GM19395 (cell line): ENCODE measurements around the gene SBDS.
"Not testable (repeated sequence)": the region's sequence is repeated elsewhere in the genome, so short reads cannot be mapped to it uniquely, and the experiment has no call there.

ENCODE experiments used
- ATAC-seq: cut with Tn5 transposase; IDR thresholded peaks from one replicate; pipeline ENCODE4 v1.9.1; 2021; ENCODE audit warnings: mild to moderate bottlenecking, moderate library complexity; ENCODE audit not compliant: unreplicated experiment

Gene SBDS

DNA sequence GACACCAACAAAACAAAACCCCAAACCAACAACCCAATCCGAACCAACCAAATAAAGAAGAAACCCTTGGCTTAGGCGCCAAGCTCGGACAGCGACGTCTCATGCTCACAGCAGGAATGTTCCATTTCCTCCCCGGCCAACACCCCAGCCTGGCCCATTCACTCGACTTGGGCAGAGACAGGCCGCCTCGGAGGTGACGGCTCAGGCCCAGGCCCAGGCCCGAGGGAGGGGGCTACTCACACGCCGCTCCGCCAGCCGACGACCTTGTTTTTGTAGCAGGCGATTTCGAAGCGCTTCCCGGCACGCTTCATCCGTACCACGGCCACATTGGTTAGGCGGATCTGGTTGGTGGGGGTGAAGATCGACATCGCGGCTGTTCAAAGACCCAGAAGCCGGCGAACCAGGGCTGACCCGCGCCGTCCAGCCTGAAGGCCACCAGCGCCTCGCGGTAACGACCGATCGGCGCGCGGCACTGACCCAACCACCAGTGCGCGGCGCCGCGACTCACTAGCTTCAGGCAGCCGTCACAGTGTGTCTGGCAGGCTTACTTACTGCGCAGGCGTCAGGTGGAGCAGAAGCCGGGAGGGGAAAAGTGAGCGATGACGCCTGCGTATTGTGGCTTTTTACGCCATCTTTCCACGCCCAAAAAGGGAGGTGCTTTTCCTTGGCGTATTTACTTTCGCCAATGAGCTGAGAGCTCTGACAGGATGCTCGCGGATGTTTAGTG is at the start of gene SBDS:
TSS of gene SBDS (minus strand) at position 537 of the 727 bp plus-strand sequence. CDS start at position 368, 169 bp downstream.
- ATAC-seq = peak; percentile 64

DNA sequence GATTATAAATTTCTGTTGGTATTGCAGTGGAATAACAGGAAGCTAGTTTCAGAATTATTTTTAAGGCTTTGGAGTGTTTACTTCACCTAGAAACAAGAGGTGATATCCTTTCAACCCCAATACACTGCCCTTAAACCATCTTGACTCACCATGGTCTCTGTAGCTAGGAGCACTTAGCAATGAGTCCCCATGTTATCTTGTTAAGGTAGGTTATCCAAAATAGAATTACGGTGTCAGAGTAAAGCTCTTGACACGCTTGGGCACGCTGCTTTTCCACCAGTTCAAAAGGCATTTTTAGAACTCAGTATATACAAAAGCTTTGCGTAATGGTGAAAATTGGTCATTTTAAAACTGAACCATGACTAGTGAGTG is 48.2 kb upstream of the SBDS start:
- ATAC-seq = not testable (repeated sequence)

DNA sequence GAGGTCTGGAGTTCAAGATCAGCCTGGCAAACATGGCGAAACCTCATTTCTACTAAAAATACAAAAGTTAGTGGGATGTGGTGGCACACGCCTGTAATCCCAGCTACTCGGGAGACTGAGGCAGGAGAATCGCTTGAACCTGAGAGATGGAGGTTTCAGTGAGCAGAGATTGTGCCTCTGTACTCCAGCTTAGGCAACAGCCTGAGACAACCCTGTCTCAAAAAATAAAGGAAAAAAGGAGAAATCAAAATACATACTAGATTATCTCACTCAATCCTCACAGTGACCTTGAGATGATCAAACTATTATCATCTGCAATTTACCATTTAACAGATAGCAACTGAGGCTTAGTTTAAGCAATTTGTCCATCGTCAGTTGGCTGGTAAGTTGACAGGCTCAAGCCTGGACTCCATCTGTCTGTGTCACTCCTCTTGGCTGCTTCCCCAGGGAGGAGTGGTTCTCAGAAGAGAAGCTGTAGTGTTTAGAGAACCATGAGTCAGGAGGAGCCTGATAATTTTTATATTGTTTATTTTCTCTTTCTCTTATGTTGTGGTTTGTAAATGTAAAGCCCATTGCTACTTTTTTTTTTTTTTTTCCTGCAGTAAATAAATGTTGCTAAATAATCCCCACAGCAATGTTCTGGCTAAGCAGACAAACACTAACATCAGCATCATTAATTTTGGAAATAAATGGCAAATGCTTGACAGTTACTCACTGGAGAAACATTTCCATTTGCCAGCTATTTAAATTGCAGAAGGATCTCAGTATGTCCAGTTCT is 47.6 kb upstream of the SBDS start:
- not testable (repeated sequence) for ATAC-seq

DNA sequence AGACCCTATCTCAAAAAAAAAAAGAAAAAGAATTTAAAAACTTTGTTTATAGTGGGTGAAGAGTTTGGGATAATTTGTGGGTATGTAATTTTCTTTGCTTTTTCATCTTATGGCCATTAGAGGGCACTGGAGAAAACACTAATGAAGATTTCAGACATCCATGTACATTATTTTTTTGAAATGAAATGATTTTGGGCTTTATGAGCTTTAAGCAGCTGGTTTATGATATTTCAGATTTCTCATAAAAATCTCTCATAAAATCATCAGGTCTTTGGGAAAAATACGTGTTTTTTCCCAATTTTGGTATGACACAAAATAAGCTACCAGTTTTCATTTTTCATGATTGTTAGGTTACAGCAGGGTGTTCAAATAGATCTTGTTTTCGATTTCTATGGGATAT is 45.4 kb upstream of the SBDS start:
- ATAC-seq = not testable (repeated sequence)

DNA sequence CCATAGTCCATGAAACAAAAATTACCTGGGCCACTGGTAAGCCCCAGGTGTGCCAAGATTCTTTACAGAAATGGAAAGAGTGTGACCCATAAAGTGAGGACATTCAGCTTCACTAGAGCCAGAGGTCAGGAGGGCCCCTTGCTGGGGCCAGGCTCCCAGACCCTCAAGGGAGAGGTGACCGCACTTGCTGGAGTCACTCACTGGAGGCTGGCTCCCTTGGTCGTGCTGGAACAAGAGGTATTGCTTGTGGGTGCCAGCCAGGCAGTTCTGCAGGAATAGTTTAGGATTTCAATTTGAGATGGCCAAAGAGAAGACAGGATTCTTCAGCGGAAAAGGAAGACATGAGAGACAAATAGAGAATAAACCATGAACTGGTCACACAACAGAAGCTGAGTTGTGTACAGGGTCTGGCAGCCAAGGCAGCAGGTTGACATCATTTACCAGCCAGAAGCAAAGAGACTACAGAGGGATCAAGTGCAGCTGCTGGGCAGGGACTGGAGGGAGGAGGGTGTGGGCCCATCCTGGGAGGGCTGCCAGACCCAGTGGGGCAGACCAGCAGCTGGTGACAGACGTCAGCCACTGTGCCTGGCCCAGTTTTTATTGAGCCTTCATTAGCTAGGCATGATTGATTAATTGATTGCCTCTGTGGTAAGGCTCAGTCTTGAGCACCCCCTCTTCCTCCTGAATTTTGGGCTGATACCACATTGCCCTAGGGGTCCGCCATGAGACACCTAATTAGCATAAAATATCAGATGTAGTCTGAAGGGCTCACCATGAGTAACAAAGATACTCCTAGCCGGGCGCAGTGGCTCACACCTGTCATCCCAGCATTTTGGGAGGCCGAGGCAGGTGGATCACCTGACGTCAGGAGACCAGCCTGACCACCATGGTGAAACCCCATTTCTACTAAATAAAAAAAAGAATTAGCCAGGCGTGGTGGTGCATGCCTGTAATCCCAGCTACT is 41.3 kb upstream of the SBDS start:
- not testable (repeated sequence) for ATAC-seq

DNA sequence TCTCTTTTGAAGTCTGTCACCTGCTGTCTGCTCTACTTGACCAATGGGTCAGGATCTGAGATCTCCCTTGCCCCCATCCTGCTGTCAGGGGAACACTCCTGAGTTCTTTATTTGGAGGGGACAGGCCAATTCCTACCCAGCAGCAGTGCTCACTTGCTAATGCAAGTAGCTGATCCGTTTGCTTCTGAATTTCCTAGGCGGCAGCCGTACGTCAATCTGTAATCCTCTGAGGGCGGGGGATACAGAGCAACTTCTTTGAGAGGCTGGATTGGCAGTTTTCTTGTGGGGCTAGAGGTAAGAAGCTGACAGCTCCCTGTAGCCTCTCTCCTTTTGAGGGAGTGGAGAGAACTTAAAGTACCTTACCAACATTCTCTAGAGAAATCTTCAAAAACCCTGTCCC is 37.9 kb upstream of the SBDS start:
- ATAC-seq = no peak

DNA sequence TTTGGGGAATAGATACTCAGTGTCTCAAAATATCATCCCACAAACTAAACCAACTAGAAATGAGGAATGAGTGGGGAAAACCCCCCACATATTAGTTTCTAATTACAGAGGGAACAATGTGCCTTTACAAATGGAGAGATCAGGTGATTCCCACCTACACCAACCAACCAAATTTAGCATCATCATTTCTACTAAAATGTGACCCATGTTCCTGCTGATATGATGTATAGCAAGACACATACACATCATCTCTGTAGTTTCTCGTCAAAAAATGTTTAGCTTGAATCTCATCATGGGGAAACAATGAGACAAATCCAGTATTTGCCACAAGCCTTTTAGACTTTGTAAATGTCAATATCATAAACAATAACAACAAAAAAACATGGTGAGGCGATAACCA is 36.3 kb upstream of the SBDS start:
- not testable (repeated sequence) for ATAC-seq

DNA sequence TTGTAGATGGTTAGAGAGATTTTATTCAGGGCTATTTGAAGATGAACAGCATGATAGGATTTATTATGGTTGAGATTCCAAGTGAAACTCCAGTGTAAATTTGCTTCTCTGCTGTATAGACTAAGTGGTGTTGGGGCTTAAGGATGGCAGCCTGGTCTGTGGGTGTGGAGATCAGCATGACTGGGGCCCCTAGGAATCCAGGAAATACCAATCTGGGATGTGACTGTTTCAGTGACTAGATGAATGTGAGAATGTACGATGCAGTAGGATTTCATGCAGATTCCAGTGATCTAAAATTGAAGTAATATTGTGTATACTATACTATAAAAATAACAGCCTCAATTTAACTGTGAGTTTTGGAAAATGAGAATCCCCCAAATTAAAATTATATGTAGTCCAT is 30.1 kb upstream of the SBDS start:
- not testable (repeated sequence) for ATAC-seq

DNA sequence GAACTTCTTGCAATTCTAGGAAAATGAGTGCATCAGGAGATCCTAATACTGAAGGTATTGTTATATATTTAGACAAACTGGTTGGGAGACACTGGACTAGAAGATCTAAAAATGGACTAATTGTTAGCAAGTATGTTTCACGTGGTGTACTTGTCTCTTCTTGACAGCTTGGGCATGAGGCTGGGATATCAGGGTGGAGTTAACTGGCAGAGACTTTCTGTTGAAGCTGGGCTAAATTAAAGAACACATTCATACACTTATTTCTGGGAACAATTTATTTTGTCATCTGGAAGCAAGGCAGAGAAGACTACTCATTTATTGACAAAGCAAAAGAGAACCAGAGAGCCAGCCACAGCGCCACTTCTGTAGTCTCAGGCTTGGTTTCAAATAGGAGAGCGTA is 27.1 kb upstream of the SBDS start:
- ATAC-seq = no peak

DNA sequence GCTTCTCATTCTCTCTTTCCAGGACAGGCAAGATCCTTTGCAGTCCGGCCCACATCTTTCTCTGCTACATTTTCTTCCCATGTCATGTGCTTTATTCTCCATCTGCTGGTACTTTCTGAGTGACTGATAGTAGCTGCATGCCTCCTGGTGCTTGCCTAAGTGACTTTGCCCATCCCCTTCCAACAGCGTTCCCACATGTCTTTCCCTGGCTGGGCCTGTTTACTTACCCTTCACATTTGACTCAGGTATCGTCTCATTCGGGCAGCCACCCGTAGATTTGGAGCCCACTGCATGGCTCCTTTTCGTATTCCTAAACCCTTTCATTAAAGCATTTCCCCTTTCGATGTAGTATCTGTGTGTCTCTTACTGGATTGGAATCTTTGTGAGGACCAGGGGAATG is 25.9 kb upstream of the SBDS start:
- no peak for ATAC-seq

DNA sequence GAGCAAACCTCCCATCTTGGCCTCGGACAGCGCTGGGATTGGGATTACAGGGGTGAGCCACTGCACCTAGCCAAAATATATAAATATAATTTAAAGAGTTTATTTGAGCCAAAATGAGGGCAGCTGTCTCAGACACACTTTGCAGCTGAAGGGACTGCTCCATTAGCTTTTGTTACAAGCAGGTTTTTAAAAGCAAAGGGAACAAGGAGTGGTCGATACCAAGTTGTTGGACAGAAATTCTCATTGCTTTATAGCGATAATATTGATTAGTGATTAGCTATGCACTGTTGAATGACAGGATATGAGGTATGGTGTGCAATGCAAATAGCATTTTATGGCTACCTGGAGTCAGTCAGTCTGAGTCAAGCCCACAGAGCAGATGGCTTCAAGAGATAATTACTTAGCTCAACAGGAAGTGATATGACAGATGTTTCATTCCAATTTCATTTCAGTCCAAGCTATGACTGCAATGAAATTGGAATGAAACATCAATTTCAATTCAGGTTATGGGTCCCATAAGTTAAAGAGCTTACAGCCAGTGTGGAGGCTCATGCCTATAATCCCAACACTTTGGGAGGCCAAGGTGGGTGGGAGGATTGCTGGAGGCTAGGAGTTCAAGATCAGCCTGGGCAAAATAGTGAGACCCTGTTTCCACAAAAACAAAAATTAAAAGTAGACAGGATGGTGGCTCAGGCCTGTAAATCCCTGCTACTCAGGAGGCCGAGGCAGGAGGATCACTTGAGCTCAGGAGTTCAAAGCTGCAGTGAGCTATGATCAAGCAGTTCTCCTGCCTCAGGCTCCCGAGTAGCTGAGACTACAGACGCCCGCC is 24.4 kb upstream of the SBDS start:
- no peak for ATAC-seq

DNA sequence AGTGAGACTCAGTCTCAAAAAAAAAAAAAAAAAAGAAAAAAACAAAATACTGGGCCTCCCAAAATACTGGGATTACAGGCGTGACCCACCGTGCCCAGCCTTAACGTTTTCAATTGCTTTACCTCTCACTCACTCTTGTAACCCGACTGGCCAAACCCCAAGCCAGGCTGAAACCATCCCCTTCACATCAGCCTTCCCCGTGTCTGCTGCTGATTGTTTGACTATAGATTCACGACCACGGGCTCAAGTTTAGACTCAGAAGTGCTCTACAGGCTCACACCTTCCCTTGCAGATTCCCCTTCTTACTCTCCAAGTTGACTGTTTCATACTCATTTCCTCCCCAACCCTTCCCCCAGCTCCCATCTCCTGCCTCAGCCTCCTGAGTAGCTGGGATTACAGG is 23.6 kb upstream of the SBDS start:
- no peak for ATAC-seq

DNA sequence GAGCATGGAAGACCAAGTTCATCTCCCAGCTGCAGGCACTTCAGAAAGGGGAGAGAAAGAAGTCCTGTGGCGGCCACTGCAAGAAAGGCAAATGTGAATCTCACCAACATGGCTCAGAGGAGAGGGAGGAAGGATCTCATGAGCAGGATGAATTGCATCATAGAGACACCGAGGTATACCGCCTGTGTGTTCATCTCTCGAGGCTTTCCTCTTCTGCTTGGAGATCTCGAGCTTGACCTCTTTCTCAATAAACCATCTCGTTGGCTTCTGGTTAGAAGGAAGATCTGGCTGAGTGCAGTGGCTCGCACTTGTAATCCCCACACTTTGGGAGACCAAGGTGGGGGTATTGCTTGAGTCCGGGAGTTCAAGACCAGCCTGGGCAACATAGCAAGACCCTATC is 22.6 kb upstream of the SBDS start:
- ATAC-seq = not testable (repeated sequence)

DNA sequence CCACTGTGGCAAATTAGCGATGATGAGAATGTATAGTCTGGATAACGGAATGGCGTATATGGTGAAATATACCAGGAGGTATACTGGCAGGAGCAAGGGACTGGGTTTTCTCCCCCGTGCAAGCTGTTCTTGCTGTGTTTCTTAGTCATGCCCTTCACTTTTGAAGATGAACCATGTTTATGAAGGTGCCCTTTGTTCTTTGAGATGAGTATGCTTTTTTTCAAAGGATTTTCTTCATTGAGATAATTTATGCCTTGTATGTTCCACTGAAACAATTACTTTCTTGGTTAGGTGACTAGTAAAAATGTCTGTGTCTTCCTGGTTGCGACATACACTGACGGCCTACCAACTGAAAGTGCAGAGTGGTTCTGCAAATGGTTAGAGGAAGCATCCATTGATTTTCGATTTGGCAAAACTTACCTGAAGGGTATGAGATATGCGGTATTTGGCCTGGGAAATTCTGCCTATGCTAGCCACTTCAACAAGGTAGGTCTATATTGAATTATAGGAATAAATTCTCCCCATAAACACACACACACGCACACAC is 18.8 kb upstream of the SBDS start:
- not testable (repeated sequence) for ATAC-seq

DNA sequence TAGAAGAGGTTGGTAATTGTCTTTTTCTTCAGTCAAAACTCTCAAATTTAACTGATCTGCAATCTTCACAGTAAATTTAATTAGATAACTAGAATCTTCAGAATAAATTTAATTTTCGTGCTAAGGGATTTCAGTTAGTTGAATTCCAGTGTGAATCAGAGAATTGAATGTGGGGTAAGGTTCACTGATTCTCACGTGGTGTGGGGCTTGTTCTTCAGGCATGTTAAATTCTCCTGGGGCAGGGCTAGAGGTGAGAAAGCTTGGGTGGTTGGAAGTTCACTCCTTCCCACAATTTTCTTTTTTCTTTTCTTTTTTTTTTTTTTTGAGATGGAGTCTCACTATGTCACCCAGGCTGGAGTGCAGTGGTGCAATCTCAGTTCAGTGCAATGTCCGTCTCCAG is 14.3 kb upstream of the SBDS start:
- not testable (repeated sequence) for ATAC-seq

DNA sequence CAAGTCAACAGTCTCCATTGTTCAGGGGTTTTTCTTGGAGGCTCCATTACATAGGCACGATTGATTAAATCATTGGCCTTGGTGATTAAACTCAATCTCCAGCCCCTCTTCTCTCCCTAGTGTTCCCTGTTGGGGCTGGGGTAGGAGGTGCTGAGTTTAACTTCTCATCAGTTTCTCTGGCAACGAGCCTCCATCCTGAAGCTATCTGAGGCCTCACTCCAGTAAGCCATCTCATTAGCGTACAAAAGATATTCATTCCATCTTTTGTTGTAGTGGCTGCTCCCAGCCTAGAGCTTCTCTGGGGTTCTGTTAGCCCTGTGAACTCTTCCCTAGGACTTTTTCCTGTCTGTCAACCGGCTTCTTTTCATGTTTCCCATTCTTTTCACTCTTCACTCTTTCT is 12.9 kb upstream of the SBDS start:
- no peak for ATAC-seq

DNA sequence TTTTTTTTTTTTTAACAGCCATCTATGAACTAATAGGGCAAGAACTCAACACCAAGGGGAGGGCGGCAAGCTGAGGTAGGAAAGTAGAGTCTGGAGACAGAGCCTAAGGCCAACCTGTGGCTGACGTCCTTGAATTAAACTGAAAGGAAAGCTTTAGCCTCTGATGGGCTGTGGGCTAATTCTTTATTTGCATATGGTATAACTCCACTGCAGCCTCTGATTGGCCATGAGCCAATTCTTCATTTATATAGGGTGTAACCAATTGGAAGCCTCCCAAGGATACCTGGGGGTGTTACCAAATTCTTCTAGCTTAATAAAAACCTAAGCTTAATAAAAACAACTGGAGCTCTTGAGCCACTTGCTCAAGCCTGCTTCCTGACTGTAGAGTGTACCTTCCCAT is 11.6 kb upstream of the SBDS start:
- no peak for ATAC-seq

DNA sequence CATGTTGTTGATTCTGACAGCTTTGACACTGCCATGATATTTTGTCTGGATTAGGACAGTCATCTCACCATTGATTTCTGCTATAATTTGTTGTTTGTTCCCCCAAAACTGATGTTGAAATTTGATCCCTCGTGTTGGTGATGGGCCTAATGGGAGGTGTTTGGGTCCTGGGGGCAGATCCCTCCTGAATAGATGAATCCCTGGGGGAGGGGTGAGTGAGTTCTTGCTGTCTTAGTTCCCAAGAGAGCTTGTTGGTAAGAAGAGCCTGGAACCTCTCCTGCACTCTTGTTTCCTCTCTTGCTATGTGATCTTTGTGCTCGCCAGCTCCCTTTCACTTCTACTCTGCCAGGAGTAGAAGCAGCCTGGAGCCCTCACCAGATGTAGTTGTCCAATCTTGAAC is 8.8 kb upstream of the SBDS start:
- not testable (repeated sequence) for ATAC-seq

DNA sequence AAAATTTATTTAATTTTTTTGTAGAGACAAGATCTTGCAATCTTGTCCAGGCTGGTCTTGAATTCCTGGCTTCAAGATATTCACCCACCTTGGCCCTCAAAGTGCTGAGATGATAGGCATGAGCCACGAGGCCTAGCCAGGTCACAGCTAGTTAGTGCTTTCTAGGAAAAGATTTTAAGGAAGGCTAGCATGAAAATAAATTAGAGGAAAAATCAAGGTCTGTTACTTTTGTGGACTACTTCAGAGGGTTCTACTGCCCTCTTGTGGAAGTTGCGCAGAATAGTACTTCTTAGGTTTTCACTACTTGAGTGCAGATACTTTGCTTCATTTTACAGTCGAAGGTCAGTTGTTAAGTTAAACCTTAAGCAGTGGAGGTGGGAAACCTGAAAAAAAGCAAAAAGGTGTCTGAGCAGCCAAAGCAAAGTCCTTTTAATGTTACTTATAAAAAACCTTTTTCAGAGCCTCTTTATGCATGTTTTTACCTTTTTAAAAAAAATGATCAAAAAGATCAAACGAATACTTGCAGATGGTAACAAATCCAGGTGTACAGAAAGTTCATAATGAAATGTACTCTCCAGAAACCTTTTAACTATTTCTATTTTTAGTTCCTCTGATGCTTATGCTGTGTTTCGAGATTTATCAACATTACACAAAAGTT is 5.3 kb upstream of the SBDS start:
- not testable (repeated sequence) for ATAC-seq
